GM21423 (cell line): ENCODE results near the gene SF3A1.

Source experiments
- ATAC-seq: cut with Tn5 transposase; IDR thresholded peaks from one replicate; pipeline ENCODE4 v1.9.1; 2021; ENCODE audit warnings: mild to moderate bottlenecking, moderate library complexity; ENCODE audit not compliant: unreplicated experiment

SF3A1 gene

DNA sequence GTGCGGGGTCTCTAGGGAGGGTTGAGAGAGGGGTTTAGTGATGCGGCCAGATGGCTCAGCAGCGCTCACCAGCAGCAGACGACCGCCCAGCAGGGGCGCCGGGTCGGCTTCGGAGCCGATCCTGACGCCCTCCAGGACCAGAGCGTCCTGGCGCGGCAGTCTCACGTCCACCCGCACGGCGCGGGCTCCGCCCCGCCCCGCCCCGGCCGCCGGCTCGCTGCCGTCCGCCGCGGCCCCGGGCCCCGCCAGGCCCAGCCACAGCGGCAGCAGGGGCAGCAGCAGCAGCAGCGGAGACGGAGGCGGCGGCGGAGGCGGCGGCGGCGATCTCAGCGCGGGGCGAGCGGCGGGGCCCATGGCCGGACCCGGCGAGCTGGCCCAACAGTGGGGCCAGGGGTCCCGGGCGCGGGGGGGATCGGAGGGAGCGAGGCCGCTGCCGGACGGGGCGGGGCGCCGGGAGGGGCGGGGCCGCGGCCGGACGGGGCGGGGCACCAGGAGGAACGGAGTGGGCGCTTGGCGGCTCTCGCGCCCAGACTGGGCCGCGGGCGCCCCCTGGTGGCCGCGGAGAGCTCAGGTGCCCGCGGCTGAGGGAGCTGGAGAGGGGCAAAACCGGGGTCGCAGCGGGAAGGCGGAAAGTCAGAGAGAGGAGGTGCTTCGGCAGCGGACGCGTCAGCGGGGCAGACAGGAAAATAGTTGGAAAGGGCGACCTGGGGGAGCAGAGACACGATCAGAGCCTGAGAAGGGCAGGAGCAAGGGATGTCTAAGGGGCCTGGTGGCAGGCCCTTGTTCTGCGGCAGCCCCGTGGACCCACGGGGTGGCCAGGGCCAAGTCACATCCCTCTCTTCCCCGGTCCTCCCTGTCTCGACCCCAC lies 30.5 kb upstream of the SF3A1 start, which contains the start of gene RNF215:
TSS of gene RNF215 (minus strand) at position 452 of the 868 bp plus-strand sequence. CDS start at position 354, 98 bp downstream.
- peak; percentile 67 for ATAC-seq

DNA sequence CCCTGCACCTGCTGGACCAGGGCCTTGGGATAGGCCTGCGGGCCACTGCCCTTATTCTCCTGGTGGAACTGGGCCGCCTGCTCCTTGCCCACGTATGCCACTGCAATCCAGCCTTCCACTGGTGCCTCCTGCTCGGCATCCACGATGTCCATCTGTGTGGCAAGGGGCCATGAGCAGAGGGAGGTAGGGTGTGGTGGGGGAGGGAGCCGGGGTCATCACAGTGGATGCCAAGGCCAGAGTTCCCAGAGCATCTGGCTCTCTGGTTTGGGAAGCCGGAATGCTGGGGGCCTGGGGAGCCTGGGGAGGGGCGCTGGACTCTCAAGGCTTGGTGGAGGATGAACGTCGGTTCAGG lies 29.9 kb upstream of the SF3A1 start:
- no peak for ATAC-seq

DNA sequence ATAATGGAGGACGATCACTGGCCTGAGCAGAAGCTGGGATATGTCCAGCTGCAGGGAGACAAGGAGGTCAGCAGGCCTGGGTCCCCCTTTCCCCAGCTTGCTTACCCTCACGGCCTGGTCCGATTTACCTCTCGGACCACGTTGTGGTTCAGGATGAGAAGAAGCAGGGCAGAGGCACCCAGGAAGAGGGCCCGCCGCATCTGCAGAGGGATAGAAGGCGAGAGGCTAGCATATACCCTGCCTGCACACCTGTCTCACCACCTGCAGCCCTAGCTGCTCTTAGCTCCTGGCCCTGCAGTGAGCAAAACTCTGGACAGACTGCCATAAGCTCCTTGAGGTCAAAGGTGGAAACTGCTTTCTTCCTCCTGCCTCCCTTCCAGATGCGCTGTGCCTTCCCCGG lies 29.2 kb upstream of the SF3A1 start:
- no peak for ATAC-seq

DNA sequence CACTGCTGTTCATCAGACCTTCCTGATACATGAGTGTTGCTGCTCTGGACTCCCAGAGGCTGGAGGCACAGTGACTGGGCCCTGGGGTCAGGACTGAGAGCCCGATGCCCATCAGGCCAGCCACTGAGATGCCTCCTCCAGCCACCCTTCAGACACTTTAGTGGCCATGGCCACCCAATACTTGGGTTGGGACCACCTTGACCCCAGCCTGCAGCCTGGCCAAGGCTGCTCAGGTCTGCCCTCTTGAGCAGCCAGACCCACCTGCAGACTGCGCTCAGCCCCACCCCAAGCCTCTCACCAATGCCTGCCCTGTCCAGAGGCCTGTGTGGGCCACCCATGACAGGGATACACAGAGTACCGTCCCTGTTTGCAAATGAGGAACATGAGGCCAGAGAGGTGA lies 26.4 kb upstream of the SF3A1 start:
- no peak for ATAC-seq

DNA sequence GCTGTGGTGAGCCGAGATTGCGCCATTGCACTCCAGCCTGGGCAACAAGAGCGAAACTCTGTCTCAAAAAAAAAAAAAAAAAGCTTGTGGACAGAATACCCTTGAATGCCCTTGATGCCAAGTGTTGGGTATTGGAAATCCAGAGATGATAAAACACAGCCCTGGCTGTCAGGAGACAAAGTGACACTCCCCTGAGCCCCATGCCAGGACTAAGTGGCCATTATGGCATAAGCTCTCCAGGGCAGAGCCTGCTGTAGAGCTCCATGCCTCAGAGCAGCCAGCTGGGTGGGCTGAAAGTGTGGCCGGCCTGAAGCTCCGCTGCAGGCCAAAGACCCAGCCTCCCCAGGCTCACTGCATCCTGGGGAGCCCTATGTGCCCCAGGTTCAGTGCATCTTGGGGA lies 25.6 kb upstream of the SF3A1 start:
- ATAC-seq, result no peak

DNA sequence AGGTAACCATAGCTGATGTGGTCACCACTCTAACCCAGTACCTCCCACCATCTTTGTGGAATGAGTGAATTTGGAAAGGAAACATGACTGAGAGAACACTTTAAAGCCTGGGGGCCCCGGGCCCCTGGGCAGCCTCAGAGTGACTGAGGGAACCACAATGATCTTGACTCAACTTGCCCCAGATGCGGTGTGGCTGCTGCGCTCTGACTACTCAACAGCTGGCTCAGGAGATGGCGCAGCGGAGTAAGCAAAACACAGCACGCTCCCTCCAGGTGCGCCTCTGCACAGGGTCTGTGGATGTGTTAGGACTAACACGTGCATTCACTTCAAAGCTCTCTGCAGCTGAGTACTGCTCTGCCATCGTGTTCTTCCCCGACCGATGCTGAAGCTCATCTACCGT lies 24.6 kb upstream of the SF3A1 start:
- ATAC-seq, result no peak

DNA sequence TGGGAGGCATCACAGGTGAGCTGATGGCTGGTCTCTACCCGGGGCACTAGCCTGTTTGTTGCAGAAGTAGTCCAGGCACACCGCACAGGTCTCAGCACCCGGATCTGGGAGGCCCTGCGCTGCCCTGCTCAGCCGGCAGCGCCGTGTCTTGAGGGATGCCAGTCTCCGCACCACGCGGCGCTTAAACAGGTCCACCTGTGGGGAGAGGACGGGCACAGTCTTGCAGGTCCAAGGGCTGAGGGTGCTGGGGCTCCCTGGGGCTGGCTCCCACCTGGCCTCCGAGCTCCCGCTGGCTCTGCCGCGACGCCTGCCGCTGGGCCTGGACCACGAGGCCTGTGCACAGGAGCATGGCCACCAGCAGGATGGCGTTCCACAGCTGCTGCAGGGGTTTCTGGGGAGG lies 23.3 kb upstream of the SF3A1 start:
- ATAC-seq, result no peak

DNA sequence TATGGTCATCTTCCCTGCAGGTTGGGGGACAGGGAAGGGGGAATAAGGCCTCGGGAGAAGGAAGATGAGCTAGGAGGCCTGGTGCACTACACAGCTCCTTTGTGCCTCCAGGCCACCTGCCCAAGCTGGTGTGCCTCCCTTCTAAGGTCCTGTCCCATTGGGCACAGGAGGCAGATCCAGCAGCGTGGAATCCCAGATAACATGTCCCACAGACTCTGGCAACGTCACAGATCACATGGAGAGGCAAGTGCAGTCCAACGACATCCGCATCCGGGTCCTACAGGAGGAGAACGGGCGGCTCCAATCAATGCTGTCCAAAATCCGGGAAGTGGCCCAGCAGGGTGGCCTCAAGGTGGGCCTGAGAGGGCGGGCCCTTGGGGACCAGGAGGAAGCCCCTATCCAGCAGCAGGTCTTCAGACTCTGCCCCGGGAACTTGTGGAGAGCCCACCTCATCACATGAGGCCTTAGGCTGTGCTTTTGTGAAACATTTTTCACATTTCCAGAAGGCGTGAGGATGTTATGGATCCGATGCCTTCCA lies 18.7 kb upstream of the SF3A1 start:
- no peak for ATAC-seq

DNA sequence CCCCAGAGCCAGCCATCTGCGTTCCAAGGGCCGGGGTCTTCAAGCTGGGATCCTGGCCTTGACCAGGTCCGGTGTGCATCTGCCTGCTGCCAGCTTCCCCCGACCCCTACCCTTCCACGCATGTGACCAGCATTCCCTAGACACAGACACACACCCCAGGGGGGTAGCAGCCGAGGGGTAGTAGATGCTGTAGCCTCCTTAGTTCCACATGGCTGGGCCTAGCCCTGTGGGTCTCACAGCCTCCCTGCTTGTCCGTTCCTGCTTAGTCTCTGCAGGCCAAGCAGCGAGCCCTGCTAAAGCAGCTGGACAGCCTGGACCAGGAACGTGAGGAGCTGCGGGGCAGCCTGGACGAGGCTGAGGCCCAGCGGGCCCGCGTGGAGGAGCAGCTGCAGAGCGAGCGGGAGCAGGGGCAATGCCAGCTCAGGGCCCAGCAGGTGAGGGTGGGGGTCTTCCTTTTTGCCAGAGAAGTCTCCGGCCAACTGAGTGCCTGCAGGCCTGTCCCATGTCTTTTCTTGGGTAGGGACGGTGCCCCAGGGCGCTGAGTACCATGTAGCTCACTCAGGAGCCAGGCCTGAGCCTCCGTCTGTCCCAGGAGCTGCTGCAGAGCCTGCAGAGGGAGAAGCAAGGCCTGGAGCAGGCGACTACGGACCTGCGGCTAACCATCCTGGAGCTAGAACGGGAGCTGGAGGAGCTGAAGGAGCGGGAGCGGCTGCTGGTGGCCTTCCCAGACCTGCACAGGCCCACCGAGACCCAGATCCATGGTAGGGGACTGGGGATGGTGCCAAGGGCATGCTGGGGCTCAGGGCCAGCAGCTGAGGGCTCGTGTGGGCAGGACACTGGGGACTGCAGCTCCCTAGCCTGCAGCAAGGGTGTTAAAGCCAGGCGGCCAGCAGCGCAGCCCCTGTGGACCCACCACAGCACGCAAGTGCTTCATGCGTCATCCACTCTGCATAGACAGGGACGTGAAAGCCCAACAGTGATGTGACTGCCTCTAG lies 16.9 kb upstream of the SF3A1 start:
- no peak for ATAC-seq

DNA sequence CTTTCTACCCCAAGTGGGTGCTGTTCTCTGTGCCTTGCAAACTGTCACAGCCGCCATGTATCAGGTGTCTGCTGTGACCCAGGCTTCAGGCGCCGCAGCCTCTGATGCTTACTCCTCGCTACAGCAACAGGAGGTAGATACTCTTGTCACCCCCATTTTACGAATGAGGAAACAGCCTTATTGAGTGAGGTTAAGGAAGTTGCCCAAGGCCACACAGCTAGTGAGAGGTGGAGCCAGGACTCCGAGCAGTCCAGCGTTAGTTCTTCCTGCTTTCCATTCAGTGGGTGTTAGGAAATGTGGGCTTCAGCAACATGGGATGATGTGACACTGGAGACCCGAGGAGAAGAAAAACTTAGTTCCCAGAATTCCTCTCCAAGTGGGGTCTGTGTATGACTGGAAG lies 16.2 kb upstream of the SF3A1 start:
- ATAC-seq, result no peak

DNA sequence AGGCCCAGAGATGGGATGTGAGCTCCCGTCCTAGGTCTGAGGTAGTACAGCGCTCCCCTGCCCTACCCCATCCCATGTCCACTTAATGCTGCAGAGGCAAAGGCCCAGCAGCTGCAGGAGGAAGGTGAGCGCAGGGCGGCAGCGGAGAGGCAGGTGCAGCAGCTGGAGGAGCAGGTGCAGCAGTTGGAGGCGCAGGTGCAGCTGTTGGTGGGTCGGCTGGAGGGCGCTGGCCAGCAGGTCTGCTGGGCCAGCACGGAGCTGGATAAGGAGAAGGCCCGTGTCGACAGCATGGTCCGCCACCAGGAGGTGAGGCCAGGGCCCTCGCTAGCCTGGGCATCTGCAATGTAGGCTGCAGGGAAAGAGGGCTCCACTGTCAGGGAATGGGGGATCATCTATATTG lies 15.3 kb upstream of the SF3A1 start:
- ATAC-seq, result no peak

DNA sequence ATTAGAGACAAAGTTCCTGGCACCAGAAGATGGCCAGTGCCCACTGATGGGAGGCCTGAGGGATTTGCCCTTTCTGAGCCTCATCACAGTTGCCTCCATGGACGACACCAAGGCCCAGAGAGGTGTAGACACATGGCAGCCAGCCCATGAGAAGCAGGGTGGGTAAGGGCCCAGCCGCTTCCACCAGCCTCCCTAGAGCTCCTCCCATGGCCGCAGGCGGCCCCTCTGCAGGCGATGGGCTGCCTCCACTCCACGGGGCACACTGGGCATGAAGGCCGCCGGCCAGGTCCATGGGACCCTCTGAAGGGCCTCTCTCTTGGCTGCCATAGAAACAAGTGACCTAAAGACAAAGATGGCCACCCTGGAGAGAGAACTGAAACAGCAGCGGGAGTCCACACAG lies 14.6 kb upstream of the SF3A1 start:
- ATAC-seq, result no peak

DNA sequence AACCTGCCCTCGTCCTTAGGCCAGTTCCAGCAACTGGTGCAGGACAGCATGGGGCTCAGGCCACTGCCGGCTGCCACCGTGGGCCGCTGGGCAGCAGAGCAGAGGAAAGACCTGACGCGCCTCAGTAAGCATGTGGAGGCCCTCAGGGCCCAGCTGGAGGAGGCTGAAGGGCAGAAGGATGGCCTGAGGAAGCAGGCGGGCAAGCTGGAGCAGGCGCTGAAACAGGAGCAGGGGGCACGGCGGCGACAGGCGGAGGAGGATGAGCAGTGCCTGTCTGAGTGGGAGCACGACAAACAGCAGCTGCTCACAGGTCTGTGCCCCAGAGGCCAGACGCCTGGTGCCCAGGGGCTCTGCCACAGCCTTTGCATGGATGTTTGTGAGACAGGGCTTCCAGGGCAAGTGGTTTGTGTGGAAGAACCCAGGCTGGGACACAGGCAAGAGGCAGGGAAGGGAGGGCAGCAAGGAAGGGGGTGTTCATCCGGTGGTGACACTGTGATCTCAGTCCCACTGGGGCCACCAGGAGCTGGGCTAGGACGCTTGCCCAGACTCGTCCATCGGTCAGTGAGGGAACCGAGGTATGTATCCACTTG lies 14.0 kb upstream of the SF3A1 start:
- no peak for ATAC-seq

DNA sequence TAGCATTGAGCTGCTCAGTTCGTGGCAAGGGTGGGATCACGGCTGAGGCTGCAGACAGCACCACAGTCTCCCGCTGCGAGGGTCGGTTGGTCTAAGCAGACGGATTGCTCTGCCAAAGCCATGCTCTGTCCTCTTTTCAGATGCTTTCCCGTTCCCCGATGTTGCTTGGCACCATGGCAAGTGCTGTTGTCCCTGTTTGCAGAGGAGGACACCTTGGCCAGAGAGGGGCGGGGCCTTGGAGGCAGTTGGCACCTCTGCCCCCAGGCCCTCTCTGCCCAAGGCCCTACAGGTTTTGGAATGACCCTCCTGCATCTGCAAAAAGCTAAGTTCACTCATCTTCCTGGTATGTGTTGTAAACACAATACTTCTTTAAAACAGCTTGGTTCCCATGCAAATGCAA lies 11.7 kb upstream of the SF3A1 start:
- no peak for ATAC-seq

DNA sequence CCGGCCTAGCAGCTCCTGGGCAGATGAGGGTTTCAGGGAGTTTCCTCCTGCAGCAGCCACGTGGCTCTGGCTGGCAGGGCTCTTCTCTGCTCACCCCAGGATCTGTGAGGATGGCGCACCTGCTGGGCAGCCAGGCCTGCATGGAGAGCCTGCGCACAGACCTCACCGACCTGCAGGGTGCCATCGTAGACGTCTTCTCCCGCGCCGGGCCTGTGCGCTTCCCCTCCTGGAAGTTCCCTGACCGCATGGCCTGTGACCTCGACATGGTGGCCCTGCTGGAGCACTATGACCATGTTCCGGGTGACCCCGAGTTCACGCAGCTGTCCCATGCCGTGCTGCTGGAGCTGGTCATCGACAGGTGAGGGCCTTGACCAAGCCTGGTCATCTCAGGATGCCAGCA lies 9.2 kb upstream of the SF3A1 start:
- no peak for ATAC-seq

DNA sequence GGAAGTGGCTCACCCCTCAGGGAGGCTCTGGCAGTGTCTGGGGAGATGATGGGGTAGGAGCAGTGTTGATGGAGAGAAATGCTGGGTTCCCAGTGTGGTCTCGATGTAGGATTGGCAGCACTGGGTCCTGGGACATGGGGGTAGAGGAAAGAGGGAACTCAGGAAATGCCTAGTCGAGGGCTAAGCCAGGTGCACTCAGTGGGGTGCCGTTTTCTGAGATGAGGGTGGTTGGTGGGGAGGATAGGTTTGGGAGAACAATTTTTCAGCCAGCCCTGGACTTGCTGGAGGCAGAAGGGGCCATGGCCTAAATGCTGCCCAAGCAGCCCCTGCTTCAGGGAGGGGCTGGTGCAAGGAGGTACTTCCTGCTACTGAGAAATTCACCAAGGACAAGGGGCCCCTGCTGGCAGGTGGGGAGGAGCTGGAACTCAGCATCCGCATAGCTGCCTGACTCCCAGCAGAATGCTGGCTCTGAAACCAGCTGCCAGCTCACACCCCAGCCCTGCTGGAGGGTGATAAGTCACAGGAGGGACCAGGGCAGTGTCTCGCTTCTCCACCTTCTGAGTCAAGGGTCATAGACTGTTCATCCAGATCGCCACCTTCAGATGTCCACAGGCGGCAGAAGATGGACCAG lies 6.1 kb upstream of the SF3A1 start:
- ATAC-seq, result no peak

DNA sequence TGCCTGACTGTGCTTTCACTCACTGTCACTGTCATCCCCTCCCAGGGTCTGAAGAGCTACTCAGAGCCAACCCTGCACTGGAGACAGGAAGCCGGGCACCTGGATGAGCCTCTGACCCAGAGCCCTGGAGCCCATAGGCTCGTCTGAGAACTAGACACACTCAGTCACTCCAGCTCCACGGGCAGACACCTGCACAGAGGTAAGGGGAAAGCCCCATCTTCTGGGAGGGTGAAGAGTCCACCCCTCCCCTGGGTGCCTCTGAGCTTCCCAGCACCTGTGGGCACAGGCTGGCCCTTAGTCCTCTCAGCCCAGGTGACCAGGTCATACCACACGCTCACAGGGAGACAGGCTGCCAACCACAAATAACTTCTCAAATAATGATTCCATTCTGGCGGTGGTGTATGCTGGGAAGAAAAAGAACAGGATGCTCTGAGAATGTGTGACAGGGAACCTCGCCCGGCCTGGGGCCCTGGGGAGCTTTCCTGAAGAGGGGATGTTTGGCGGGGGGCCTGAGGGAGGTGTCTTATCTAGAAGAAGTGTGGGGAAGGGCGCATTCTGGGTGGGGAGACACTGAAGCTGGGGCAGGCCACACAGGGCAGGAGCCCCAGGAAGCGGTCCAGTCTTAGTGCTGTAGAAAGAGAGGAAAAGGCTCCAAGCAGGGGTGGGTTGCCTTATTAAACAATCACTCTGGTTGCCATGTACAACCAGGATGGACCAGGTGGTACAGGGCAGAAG lies 5.4 kb upstream of the SF3A1 start:
- no peak for ATAC-seq

DNA sequence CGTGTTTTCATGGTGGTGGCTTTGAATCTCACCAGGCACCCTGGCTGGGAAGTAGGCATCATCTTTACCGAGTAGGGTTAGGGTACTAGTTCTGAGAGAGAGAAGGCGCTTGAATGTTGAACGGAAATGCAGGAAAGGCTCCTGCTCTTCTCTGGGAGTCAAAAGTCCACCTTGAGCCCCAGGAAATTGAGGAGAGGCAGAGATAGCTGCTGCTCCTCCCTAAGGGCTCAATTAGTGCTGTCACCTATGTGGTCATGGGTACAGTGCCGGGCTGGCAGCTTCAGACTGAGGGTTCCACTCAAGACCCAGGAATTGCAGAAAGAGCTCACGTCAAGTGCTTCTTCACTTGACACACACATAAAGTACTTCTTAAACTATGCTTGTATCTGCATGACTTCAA lies 1.8 kb upstream of the SF3A1 start:
- ATAC-seq, result no peak

DNA sequence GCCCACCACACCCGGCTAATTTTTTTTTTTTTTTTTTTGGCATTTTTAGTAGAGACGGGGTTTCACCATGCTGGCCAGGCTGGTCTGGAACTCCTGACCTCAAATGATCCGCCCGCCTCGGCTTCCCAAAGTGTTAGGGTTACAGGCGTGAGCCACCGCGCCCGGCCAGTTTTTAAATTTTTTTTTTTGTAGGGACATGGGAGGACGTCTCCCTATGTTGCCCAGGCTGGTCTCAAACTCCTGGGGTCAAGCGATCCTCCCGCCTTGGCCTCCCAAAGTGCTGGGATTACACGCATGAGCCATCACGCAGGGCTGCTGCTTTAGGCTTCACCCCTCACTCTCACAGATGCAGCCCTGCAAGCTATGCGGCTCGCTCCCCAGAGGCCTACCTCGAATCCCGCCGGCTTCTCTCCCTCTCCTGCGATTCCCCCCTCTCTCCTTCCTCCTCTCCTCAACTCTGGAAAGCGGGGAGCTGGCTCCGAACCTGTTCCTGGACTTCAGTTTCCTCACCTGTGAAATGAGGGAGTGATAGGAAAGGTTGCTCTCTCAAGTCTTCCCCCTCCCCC lies 1.0 kb upstream of the SF3A1 start:
- no peak for ATAC-seq

DNA sequence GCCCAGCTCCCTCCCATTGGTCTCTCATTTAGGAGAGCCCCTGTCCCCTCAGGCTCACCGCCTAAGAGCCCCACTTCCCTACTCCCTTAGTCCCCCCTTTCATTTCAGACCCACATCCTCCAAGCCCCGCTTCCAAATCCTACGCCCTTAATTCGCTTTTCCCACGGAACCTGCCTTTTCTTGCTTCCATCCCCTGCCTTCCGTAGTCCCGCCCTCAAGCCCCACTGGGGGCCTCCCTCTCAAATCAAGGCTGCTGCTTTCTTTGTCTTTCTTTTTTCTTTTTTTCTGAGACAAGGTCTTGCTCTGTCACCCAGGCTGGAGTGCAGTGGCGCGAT lies 509 bp upstream of the SF3A1 start:
- peak; percentile 1 for ATAC-seq
